BE2C (cell line): ENCODE measurements around the gene RAI14.
"Not testable (repeated sequence)": the region's sequence is repeated elsewhere in the genome, so short reads cannot be mapped to it uniquely, and the experiment has no call there.

Experiments used
- DNase-seq: peaks from one replicate; pipeline ENCODE4 v3.0.0-alpha.2; 2020
- H3K27me3 ChIP-seq: fragments of 250-450 bp; sonication (Bioruptor Pico); 2 replicates; pipeline ENCODE4 v1.5.1; 2020; ENCODE audit warnings: mild to moderate bottlenecking
- H3K36me3 ChIP-seq: fragments of 250-450 bp; sonication (Bioruptor Pico); 2 replicates; pipeline ENCODE4 v1.5.1; 2020; ENCODE audit warnings: mild to moderate bottlenecking
- H3K4me1 ChIP-seq: fragments of 250-450 bp; sonication (Bioruptor Pico); 2 replicates; pipeline ENCODE4 v1.5.1; 2020
- H3K4me3 ChIP-seq: 2 replicates; pipeline ENCODE4 v1.5.1; 2011; ENCODE audit warnings: low read depth, low read length
- H3K9me3 ChIP-seq: fragments of 250-450 bp; sonication (Bioruptor Pico); 2 replicates; pipeline ENCODE4 v1.5.1; 2020
- TF ChIP-seq, protein P1 (sequence below): IDR thresholded peaks from 2 replicates; pipeline ENCODE4 v1.5.1; 2012; ENCODE audit warnings: mild to moderate bottlenecking, low read depth, low read length

The RAI14 gene

DNA sequence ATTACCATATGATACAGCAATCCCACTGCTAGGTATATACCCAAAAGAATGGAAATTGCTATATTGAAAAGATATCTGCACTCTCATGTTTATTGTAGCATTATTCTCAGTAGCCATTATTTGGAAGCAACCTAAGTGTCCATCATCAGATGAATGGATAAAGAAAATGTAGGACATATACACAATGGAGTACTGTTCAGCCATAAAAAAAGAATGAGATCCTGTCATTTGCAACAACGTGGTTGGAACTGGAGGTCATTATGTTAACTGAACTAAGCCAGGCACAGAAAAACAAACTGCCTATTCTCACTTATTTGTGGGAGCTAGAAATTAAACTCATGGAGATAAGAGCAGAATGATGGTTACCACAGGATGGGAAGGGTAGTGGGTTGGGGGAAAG lies 119.8 kb downstream of the RAI14 start:
- DNase-seq, result no peak

DNA sequence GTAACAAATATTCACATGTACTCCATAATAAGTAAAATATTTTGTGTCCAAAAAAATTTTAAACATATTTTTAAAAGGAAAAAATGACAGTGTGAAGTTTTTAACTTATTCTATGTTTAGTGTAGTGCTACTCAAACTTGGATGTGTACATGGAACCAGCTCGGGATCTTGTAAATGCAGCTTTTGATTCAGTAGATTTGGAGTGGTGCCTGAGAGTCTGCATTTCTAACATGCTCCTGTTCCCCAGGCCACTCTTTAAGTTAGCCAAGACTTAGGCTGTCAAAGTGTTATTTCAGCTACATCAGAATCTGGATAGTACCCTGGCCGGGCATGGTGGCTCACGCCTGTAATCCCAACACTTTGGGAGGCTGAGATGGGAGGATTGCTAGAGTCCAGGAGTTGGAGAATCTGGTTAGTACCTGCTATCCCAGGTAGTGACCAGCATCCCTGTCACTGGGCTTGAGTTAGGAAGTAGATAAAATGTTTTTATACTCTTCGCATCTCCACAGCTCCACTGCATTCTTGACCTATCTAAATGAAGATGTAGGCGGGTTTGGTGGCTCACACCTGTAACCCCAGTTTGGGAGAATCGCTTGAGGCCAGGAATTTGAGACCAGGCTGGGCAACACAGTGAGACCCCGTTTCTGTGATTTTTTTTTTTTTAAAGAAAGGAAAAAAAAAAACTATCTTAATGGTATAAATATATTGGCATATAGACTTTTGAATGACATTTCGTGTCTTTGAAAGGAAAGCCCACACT lies 122.1 kb downstream of the RAI14 start:
- H3K27me3 ChIP-seq, result no peaks in the 10 kb centered on the region
- DNase-seq, result no peak
- no peaks in the 10 kb centered on the region for H3K9me3 ChIP-seq
- no peaks in the 10 kb centered on the region for H3K4me1 ChIP-seq
- no peak overlapping the region for H3K4me3 ChIP-seq
- TF ChIP-seq, protein P1, sequence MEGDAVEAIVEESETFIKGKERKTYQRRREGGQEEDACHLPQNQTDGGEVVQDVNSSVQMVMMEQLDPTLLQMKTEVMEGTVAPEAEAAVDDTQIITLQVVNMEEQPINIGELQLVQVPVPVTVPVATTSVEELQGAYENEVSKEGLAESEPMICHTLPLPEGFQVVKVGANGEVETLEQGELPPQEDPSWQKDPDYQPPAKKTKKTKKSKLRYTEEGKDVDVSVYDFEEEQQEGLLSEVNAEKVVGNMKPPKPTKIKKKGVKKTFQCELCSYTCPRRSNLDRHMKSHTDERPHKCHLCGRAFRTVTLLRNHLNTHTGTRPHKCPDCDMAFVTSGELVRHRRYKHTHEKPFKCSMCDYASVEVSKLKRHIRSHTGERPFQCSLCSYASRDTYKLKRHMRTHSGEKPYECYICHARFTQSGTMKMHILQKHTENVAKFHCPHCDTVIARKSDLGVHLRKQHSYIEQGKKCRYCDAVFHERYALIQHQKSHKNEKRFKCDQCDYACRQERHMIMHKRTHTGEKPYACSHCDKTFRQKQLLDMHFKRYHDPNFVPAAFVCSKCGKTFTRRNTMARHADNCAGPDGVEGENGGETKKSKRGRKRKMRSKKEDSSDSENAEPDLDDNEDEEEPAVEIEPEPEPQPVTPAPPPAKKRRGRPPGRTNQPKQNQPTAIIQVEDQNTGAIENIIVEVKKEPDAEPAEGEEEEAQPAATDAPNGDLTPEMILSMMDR, result no peak
- no peaks in the 10 kb centered on the region for H3K36me3 ChIP-seq

More for the DNA sequence above, 119.8 kb downstream of the RAI14 start:
- H3K9me3 ChIP-seq, result no peaks in the 10 kb centered on the region
- H3K36me3 ChIP-seq, result no peaks in the 10 kb centered on the region
- no peaks in the 10 kb centered on the region for H3K27me3 ChIP-seq
- no peaks in the 10 kb centered on the region for H3K4me1 ChIP-seq
- H3K4me3 ChIP-seq, result no peak overlapping the region
- TF ChIP-seq, protein P1, result no peak

DNA sequence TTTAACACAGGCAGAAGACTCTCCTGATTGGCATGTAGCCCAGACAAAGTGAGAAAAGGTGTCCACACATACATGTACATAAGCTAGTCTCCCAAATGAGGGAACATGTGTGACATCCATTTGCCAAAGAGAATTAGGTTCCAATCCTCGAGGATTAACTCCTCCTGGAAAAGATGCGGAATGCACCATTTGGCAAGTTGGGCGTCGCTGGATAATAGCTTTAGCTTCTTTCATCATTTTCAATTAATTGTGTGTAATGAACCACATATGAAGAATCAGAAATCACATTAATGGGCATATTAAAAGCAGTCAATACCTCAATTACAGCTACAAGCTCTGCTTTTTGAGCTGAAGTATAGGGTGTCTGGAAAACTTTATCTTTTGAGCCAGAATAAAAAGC lies 127.8 kb downstream of the RAI14 start:
- not testable (repeated sequence) for DNase-seq, H3K4me1 ChIP-seq, H3K36me3 ChIP-seq, H3K9me3 ChIP-seq, H3K4me3 ChIP-seq, H3K27me3 ChIP-seq

DNA sequence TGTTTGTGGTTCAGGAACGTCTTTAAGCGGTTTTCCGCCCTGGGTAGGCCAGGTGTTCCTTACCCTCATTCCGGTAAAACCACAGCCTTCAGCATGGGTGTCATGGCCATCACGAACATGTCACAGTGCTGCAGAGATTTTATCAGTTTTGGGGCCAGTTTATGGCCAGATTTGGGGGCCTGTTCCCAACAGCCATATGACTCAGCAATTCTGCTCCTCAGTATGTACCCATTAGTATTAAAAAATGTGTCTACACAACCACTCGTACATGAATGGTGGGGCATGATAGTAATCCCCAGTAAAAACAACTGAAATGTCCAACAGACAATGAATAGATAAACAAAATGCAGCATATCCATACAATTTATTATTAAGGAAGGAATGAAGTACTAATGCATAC lies 130.9 kb downstream of the RAI14 start:
- Histone ChIP-seq H3K36me3 (no peaks in the 10 kb centered on the region), H3K9me3 (no peaks in the 10 kb centered on the region), H3K4me3 (no peak overlapping the region), H3K27me3 (no peaks in the 10 kb centered on the region), H3K4me1 (no peaks in the 10 kb centered on the region)
- no peak for DNase-seq
- TF ChIP-seq, protein P1, result no peak

DNA sequence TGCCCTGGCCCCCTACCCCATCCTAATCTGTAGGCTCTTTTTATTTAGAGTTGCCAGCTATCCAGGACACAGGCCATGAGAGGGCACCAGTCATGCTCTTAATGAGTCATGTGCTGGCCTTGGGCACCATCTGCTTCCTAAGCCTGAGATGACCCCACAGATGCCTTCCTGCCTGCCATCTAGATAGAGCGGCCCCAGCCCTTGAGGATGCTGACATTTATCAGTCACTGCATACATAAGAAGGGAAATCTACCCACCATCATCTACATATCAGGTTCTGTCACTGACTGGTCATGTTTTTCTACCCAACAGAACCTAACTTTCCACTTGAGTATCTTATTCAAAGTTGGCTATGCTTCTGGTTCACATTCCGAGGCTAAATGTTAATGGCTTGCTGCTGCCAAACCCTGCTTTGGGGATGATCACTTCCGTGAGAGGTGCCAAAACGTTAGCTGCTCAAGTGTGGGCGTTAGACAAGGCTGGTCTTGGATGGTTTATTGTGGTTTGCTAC lies 132.9 kb downstream of the RAI14 start:
- Histone ChIP-seq H3K27me3 (no peaks in the 10 kb centered on the region), H3K9me3 (no peaks in the 10 kb centered on the region), H3K4me3 (no peak overlapping the region), H3K4me1 (no peaks in the 10 kb centered on the region), H3K36me3 (no peaks in the 10 kb centered on the region)
- TF ChIP-seq, protein P1, result no peak
- DNase-seq, result no peak

DNA sequence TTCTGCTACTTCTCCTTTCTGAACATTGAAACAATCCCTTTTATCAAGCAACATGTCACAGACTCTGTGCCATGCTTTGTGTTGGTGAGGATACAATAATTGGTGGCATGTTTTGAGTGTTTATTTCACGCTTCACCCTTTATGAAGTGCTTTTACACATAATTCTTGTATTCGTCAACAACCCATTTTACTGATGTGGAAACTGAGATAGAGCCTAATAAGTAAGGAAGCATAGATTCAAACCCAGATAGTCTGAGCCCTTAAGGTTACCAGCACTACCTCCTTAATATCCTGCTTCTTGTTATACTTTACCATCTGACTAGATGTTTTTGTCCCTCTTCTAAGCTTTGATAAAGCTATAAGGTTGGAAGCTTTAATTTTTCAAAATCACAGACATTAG lies 133.5 kb downstream of the RAI14 start:
- Histone ChIP-seq H3K36me3 (no peaks in the 10 kb centered on the region), H3K4me3 (no peak overlapping the region), H3K27me3 (no peaks in the 10 kb centered on the region), H3K4me1 (no peaks in the 10 kb centered on the region), H3K9me3 (no peaks in the 10 kb centered on the region)
- TF ChIP-seq, protein P1, result no peak
- no peak for DNase-seq
